ENCODE results near the gene FBXW12.
"Not testable (repeated sequence)": the region's sequence is repeated elsewhere in the genome, so short reads cannot be mapped to it uniquely, and the experiment has no call there.

FBXW12 gene

GRCh38 chr3:48372862-48373435, 930 bp downstream of the FBXW12 start:
- no peak for DNase-seq (ENCODE audit: low read depth in 2 of 2)

GRCh38 chr3:48387634-48388033, 15.6 kb downstream of the FBXW12 start:
- no peak for DNase-seq (ENCODE audit: low read depth in 2 of 2)

- no peak for DNase-seq (ENCODE audit: low read depth in 2 of 2)
Observed at GRCh38 chr3:48388966-48389365, 16.9 kb downstream of the FBXW12 start.

GRCh38 chr3:48394391-48394790, 22.4 kb downstream of the FBXW12 start:
- no peak for DNase-seq (ENCODE audit: low read depth in 2 of 2)

GRCh38 chr3:48395714-48396113, 23.7 kb downstream of the FBXW12 start:
- DNase-seq (ENCODE audit: low read depth in 2 of 2) = no peak

- no peak for DNase-seq (ENCODE audit: low read depth in 2 of 2)
Observed at GRCh38 chr3:48397767-48398681, 26.0 kb downstream of the FBXW12 start.

GRCh38 chr3:48398701-48399386, 26.8 kb downstream of the FBXW12 start:
- DNase-seq (ENCODE audit: low read depth in 2 of 2) = no peak

- no peak for DNase-seq (ENCODE audit: low read depth in 2 of 2)
Observed at GRCh38 chr3:48399387-48400172, 27.6 kb downstream of the FBXW12 start.

- peak; percentile 9 to 48 for DNase-seq (ENCODE audit: low read depth in 2 of 2)
Observed at GRCh38 chr3:48400824-48401433, 28.9 kb downstream of the FBXW12 start.

GRCh38 chr3:48401434-48401901, 29.4 kb downstream of the FBXW12 start:
- DNase-seq (ENCODE audit: low read depth in 2 of 2) = not testable (repeated sequence)

GRCh38 chr3:48402281-48402732, 30.3 kb downstream of the FBXW12 start:
- no peak for DNase-seq (ENCODE audit: low read depth in 2 of 2)

- DNase-seq (ENCODE audit: low read depth in 2 of 2) = no peak
Observed at GRCh38 chr3:48402907-48403306, 30.9 kb downstream of the FBXW12 start.

GRCh38 chr3:48403533-48404439, 31.8 kb downstream of the FBXW12 start:
- DNase-seq (ENCODE audit: low read depth in 2 of 2) = no peak

- no peak for DNase-seq (ENCODE audit: low read depth in 2 of 2)
Observed at GRCh38 chr3:48404440-48405342, 32.7 kb downstream of the FBXW12 start.

- DNase-seq (ENCODE audit: low read depth in 2 of 2) = no peak
Observed at GRCh38 chr3:48405343-48405881, 33.4 kb downstream of the FBXW12 start.

- no peak for DNase-seq (ENCODE audit: low read depth in 2 of 2)
Observed at GRCh38 chr3:48405971-48406370, 34.0 kb downstream of the FBXW12 start.

- DNase-seq (ENCODE audit: low read depth in 2 of 2) = no peak
Observed at GRCh38 chr3:48406443-48407431, 34.7 kb downstream of the FBXW12 start.

Data from activated CD8-positive, alpha-beta memory T cell treated with anti-CD3 and anti-CD28 coated beads for 4 hours (primary cell).